HepG2 (cell line): ENCODE results near the gene HHATL. TPM values are rescaled to one million over a fixed set of nuclear protein-coding genes. Genes with fewer than 3 reads are reported as not detected.

Source experiments
- ATAC-seq: fragments of 200-7000 bp; cut with Tn5 transposase; 3 replicates; pipeline ENCODE4 v1.9.1; 2020; ENCODE audit warnings: mild to moderate bottlenecking, moderate library complexity
- BruUV-seq: library from RNA; stranded (reverse); fragments of 400-500 nt; replicated peaks from 2 replicates; lab custom pipeline; 2021; lab: Mats Ljungman, UMichigan
- CTCF ChIA-PET: fragments of 300-600 bp; formaldehyde crosslinking; extraction: SDS; loops from one replicate; lab custom pipeline; 2021; ENCODE audit warnings: low total read pairs, inconsistent platforms, low intra/inter-chr PET ratio; lab: Yijun Ruan, JAX
- POLR2A ChIA-PET: fragments of 350-600 bp; sonication (Branson Sonifier 250); formaldehyde crosslinking; loops from one replicate; lab custom pipeline; 2020; ENCODE audit warnings: antibody characterized with exemption, inconsistent platforms; lab: Yijun Ruan, JAX
- DNase-seq: peaks from one replicate; pipeline ENCODE4 v3.0.0-alpha.2; 2015; ENCODE audit warnings: low spot score
- FAIRE-seq: peaks from 3 replicates; lab custom pipeline; 2011; peaks lifted over from hg19 to GRCh38; lab: Jason Lieb, UNC
- H2AFZ ChIP-seq: one replicate; pipeline ENCODE4 v1.6.1; 2011; ENCODE audit warnings: low read length, inconsistent platforms
- H3K27ac ChIP-seq: fragments of 300-600 bp; 3 replicates; pipeline ENCODE4 v1.8.0; 2011; ENCODE audit warnings: mixed run types, mild to moderate bottlenecking, mixed read lengths, low read length, inconsistent platforms; ENCODE audit not compliant: insufficient read depth; ENCODE audit errors: extremely low read length
- H3K27me3 ChIP-seq, 2 experiments: fragments of 200-600 bp in 1 of 2; 2 replicates in 1 of 2; 3 replicates in 1 of 2; pipeline versions ENCODE4 v1.6.0 to v1.8.0; 2011; ENCODE audit warnings: low read length in 2 of 2, mild to moderate bottlenecking in 2 of 2, moderate library complexity in 2 of 2, inconsistent platforms in 1 of 2; ENCODE audit not compliant: insufficient read depth in 2 of 2, control insufficient read depth in 1 of 2
- H3K36me3 ChIP-seq, 2 experiments: fragments of 200-600 bp in 1 of 2; replicated peaks in 1 of 2; 2 replicates in 1 of 2; 3 replicates in 1 of 2; pipeline versions ENCODE4 v1.5.1 to v1.8.0; 2011; ENCODE audit warnings: low read length in 2 of 2, inconsistent platforms in 1 of 2; ENCODE audit not compliant: insufficient read depth in 2 of 2, control insufficient read depth in 1 of 2
- H3K4me1 ChIP-seq: 2 replicates; pipeline ENCODE4 v1.5.1; 2012; ENCODE audit warnings: low read length, inconsistent platforms; ENCODE audit not compliant: insufficient read depth
- H3K4me2 ChIP-seq: 2 replicates; pipeline ENCODE4 v1.6.0; 2011; ENCODE audit warnings: low read depth, low read length, inconsistent platforms
- H3K4me3 ChIP-seq, 3 experiments: fragments of 200-600 bp in 1 of 3; sonication (generic), shearing (Covaris generic) in 1 of 3; replicated peaks in 1 of 3; 2 replicates each; pipeline ENCODE4 v1.5.1; 2011 to 2016; ENCODE audit warnings: low read length in 3 of 3, inconsistent platforms in 2 of 3, low read depth in 2 of 3, mild to moderate bottlenecking in 2 of 3, control low read depth in 1 of 3, mixed read lengths in 1 of 3; ENCODE audit not compliant: insufficient read depth in 1 of 3
- H3K79me2 ChIP-seq: one replicate; pipeline ENCODE4 v1.6.1; 2011; ENCODE audit warnings: low read length, inconsistent platforms; ENCODE audit not compliant: insufficient read depth
- H3K9ac ChIP-seq: 2 replicates; pipeline ENCODE4 v1.6.0; 2011; ENCODE audit warnings: mild to moderate bottlenecking, low read depth, low read length, inconsistent platforms; ENCODE audit not compliant: insufficient read depth
- H3K9me3 ChIP-seq: 2 replicates; pipeline ENCODE4 v1.5.1; 2012; ENCODE audit warnings: mild to moderate bottlenecking, low read length
- H4K20me1 ChIP-seq: 2 replicates; pipeline ENCODE4 v1.6.0; 2011; ENCODE audit warnings: inconsistent platforms, mild to moderate bottlenecking, low read length, moderate library complexity; ENCODE audit not compliant: insufficient read depth
- AKAP8 ChIP-seq: sonication (generic); formaldehyde crosslinking; IDR thresholded peaks from 2 replicates; pipeline ENCODE4 v1.5.1; 2020; ENCODE audit warnings: mild to moderate bottlenecking, missing genetic modification reagents
- FOXA3 ChIP-seq: IDR thresholded peaks from 2 replicates; pipeline ENCODE4 v1.6.1; 2016; ENCODE audit warnings: missing genetic modification reagents, missing compliant biosample characterization
- FOXK2 ChIP-seq: fragments of 450-650 bp; IDR thresholded peaks from 2 replicates; pipeline ENCODE4 v1.6.1; 2016
- MYC ChIP-seq: sonication (generic); formaldehyde crosslinking; IDR thresholded peaks from 2 replicates; pipeline ENCODE4 v1.9.0; 2021; ENCODE audit warnings: missing genetic modification reagents, borderline replicate concordance
- POLR2G ChIP-seq: fragments of 200-400 bp; formaldehyde crosslinking; IDR thresholded peaks from 2 replicates; pipeline ENCODE4 v1.6.1; 2018; ENCODE audit warnings: mild to moderate bottlenecking, low read depth, low read length, moderate library complexity
- REL ChIP-seq: sonication (generic); formaldehyde crosslinking; conservative IDR thresholded peaks from 2 replicates; pipeline ENCODE4 v1.8.0; 2022; ENCODE audit warnings: mild to moderate bottlenecking, missing genetic modification reagents, moderate library complexity
- ZNF121 ChIP-seq: sonication (generic); formaldehyde crosslinking; IDR thresholded peaks from 2 replicates; pipeline ENCODE4 v1.5.0; 2020; ENCODE audit warnings: mild to moderate bottlenecking, missing genetic modification reagents
- ZNF235 ChIP-seq: sonication (generic); formaldehyde crosslinking; IDR thresholded peaks from 2 replicates; pipeline ENCODE4 v1.8.1; 2023; ENCODE audit warnings: mild to moderate bottlenecking, missing genetic modification reagents, borderline replicate concordance
- ZNF629 ChIP-seq: sonication (generic); formaldehyde crosslinking; conservative IDR thresholded peaks from 2 replicates; pipeline ENCODE4 v1.5.0; 2020; ENCODE audit warnings: missing genetic modification reagents
- ZNF674 ChIP-seq: sonication (generic); formaldehyde crosslinking; IDR thresholded peaks from 2 replicates; pipeline ENCODE4 v1.5.0; 2020; ENCODE audit warnings: low read depth, mild to moderate bottlenecking, missing genetic modification reagents
- WGBS: methylation state at CpG from one replicate; pipeline ENCODE4 v1.1.6; 2017; ENCODE audit warnings: low lambda C conversion rate; 5-methylcytosine and 5-hydroxymethylcytosine counted together
- in situ Hi-C: cut with HindIII; loops from 2 replicates; pipeline ENCODE4 v1.10.0; 2017; ENCODE audit warnings: low pct_unique_long_range_greater_than_20kb; ENCODE audit not compliant: extremely low pct_ligation_motif_present
- intact Hi-C: fragments of 100-400 bp; cut with micrococcal nuclease; formaldehyde crosslinking; loops from one replicate; pipeline ENCODE4 v1.10.0; 2022; ENCODE audit not compliant: unreplicated experiment
- polyA plus RNA-seq, 8 experiments: library from polyadenylated mRNA; depleted of rRNA in 3 of 8; stranded (reverse) in 7 of 8; unstranded in 1 of 8; fragments of >200 nt; fragmentation: Illumina TruSeq in 4 of 8; extraction: Trizol in 4 of 8; gene quantifications; 2 replicates each; pipeline versions ENCODE4 v1.2.1 to v1.2.3, GENCODE V29; 2011 to 2016; ENCODE audit warnings: low read depth in 4 of 8, missing spikeins in 1 of 8, mixed read lengths in 1 of 8; ENCODE audit not compliant: insufficient read depth in 1 of 8
- total RNA-seq, 5 experiments: library from RNA; depleted of rRNA; stranded (reverse); fragments of >200 nt; fragmentation: Illumina TruSeq; extraction: Trizol; gene quantifications; 2 replicates each; pipeline ENCODE4 v1.2.3, GENCODE V29; 2016; ENCODE audit warnings: low read depth in 1 of 5
- TF ChIP-seq, protein P1 (sequence below): IDR thresholded peaks from 2 replicates; pipeline ENCODE4 v1.6.1; 2012; ENCODE audit warnings: low read length, improper control_type of control experiment

The HHATL gene
- total and polyA plus RNA-seq, 2 of the 13 experiments (the other 11 are each of a cell fraction or from before 2014, with no cell fraction given), result 0.26 TPM; not detected in 1

DNA sequence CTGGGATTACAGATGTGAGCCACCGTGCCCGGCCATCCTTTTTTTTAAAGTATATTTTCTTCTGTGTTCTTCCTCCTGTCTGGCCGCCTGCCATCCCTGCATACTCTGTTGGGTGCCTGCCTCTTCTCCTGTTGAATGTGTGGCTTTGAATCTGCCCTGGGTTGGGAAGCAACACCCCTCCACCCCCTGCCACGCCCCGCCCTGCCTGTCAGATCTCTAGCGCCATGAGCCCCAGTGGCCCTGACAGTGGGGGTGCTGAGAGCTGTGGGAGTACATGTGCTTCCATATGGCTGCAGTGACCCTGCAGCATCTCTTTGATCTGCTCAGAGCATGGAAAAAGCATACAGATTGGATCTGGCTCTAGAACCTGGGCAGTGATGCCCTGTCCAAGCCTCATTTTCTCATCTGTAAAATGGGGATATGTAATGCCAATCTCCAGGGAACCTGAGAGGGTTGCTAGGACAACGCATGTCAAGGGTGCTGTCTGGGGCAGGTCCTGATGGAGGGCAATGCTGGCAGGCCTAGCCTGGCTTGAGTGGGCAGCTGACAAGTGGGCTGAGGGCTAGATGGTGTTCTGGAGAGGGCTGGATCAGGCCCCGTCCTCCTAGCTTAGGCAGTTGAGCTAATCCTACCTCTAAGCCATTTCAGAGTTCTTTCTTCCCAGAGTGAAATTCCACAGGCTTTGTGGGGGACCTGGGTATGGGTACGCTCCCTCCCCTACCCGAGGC lies 46.6 kb upstream of the HHATL start:
- CTCF ChIA-PET, result no interaction called here
- Histone ChIP-seq H3K79me2 (no peaks in the 10 kb centered on the region), H3K27ac (no peak overlapping the region), H3K4me1 (peaks cover 60% of the 10 kb centered on the region), H3K27me3 (no peaks in the 10 kb centered on the region), H3K9ac (no peak overlapping the region), H4K20me1 (no peaks in the 10 kb centered on the region), H3K4me2 (peak overlapping the region; percentile 42; the same call in 1 of the 2 replicates), H2AFZ (no peak overlapping the region), H3K9me3 (no peaks in the 10 kb centered on the region), H3K4me3 (no peak overlapping the region), H3K36me3 (no peaks in the 10 kb centered on the region)
- FAIRE-seq, result no peak
- in situ Hi-C loops, result loop anchor here (5.0 kb wide), 1 partner anchor 97 kb away; the partner anchor contains the start of gene ZBTB47
- BruUV-seq, result no TSS peak
- intact Hi-C loops, result loop anchor here (5.0 kb wide), 1 partner anchor 97 kb away; the partner anchor contains the start of gene ZBTB47
- 54% methylated on average over 9 of the region's 10 CpGs for WGBS
- POLR2A ChIA-PET, result interaction anchor here (1.4 to 2.3 kb wide), 4 partner anchors 17 to 158 kb away, joined by 3 to 9 read pairs (median 6); partner anchors contain the start of genes HIGD1A, NKTR and SS18L2
- ATAC-seq, result no peak; the same call in 2 of the 3 replicates
- peak; percentile 78 for TF ChIP-seq ZNF629 (CRISPR knock-in tag)
- TF ChIP-seq REL (CRISPR knock-in tag), result no peak
- no peak for TF ChIP-seq ZNF235 (CRISPR knock-in tag)
- TF ChIP-seq AKAP8, result no peak
- no peak for DNase-seq

DNA sequence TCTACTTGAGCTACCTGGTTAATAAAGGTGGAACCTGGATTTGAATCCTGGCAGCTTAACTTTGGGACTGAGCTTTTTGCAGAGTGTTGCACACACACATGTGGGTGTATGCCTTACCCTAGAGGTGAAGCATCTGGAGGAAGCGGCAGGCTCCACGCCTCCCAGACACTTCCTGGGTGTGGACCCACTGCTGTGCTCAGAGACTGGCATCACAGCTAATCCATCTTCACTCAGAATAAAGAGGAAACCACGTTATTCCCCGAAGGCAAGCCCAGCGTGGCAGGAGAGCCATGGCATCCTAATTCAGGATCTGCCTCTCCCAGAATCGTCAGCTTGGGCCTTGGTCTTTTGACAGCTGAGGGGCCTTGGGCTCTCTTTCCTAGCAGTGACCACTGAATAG lies 45.0 kb upstream of the HHATL start:
- WGBS, result 50% methylated on average over 4 of the region's 6 CpGs
- no peaks in the 10 kb centered on the region for H4K20me1 ChIP-seq
- no TSS peak for BruUV-seq
- H3K9me3 ChIP-seq, result no peaks in the 10 kb centered on the region
- no peaks in the 10 kb centered on the region for H3K36me3 ChIP-seq
- H3K27ac ChIP-seq, result no peak overlapping the region
- CTCF ChIA-PET, result no interaction called here
- H3K4me1 ChIP-seq, result peaks cover 65% of the 10 kb centered on the region
- H3K27me3 ChIP-seq, result no peaks in the 10 kb centered on the region
- no peak overlapping the region for H3K4me2 ChIP-seq
- no peak overlapping the region for H2AFZ ChIP-seq
- ATAC-seq, result no peak
- H3K79me2 ChIP-seq, result no peaks in the 10 kb centered on the region
- no peak for TF ChIP-seq POLR2G
- no peak for TF ChIP-seq FOXK2
- TF ChIP-seq ZNF121 (CRISPR knock-in tag), result no peak
- no peak for TF ChIP-seq FOXA3 (CRISPR knock-in tag)
- TF ChIP-seq, protein P1, sequence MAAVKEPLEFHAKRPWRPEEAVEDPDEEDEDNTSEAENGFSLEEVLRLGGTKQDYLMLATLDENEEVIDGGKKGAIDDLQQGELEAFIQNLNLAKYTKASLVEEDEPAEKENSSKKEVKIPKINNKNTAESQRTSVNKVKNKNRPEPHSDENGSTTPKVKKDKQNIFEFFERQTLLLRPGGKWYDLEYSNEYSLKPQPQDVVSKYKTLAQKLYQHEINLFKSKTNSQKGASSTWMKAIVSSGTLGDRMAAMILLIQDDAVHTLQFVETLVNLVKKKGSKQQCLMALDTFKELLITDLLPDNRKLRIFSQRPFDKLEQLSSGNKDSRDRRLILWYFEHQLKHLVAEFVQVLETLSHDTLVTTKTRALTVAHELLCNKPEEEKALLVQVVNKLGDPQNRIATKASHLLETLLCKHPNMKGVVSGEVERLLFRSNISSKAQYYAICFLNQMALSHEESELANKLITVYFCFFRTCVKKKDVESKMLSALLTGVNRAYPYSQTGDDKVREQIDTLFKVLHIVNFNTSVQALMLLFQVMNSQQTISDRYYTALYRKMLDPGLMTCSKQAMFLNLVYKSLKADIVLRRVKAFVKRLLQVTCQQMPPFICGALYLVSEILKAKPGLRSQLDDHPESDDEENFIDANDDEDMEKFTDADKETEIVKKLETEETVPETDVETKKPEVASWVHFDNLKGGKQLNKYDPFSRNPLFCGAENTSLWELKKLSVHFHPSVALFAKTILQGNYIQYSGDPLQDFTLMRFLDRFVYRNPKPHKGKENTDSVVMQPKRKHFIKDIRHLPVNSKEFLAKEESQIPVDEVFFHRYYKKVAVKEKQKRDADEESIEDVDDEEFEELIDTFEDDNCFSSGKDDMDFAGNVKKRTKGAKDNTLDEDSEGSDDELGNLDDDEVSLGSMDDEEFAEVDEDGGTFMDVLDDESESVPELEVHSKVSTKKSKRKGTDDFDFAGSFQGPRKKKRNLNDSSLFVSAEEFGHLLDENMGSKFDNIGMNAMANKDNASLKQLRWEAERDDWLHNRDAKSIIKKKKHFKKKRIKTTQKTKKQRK, result no peak
- no peak for TF ChIP-seq MYC (CRISPR knock-in tag)
- no peak for TF ChIP-seq ZNF674 (CRISPR knock-in tag)
- TF ChIP-seq, all 625 proteins: peak for 0
- in situ Hi-C loops (loop anchor here (5.0 kb wide), 1 partner anchor 95 kb away; the partner anchor contains the start of gene ZBTB47), intact Hi-C loops (loop anchor here (5.0 kb wide), 1 partner anchor 95 kb away; the partner anchor contains the start of gene ZBTB47)
- Histone ChIP-seq H3K9ac (no peak overlapping the region), H3K4me3 (no peak overlapping the region)
- no peak for FAIRE-seq
- DNase-seq, result no peak
- POLR2A ChIA-PET, result interaction anchor here (0.8 to 4.4 kb wide), 4 partner anchors 9 to 157 kb away, joined by 3 to 33 read pairs (median 4); partner anchors contain the start of genes NKTR and SS18L2
